ENCODE data around the gene SH3TC2.

- TF ChIP-seq EZH2phosphoT487 (IDR thresholded peaks at IDR 0.05) (no peak), CTCF (IDR thresholded peaks at IDR 0.05) (no peak), EZH2 (IDR thresholded peaks at IDR 0.05) (no peak)
These were observed 6.2 kb downstream of the SH3TC2 start for GRCh38 chr5:149056616-149057165.
